ENCODE data around the gene ACACA.
"Not testable (repeated sequence)": the region's sequence is repeated elsewhere in the genome, so short reads cannot be mapped to it uniquely, and the experiment has no call there.

- TF ChIP-seq CTCF (IDR thresholded peaks at IDR 0.05; ENCODE audit: extremely low read depth in 1 of 2, insufficient read depth in 1 of 2, low read depth in 1 of 2, low read length in 2 of 2); POLR2AphosphoS5 (IDR thresholded peaks at IDR 0.05; ENCODE audit: insufficient read depth, low read depth, low read length); MAX (IDR thresholded peaks at IDR 0.05; ENCODE audit: insufficient read depth, insufficient read length); MYC (IDR thresholded peaks at IDR 0.05; ENCODE audit: low read depth, low read length): not testable (repeated sequence)
Observed at GRCh38 chr17:37405522-37405921, 1.1 kb downstream of the ACACA start.

All from endothelial cell of umbilical vein (primary cell).